Loucy (cell line): Measurements from ENCODE around the gene DDX10.

Source experiments
- H2AFZ ChIP-seq: fragments of 200-600 bp; sonication (generic); 2 replicates; pipeline ENCODE4 v1.6.0; 2016; ENCODE audit warnings: antibody characterized with exemption, mild to moderate bottlenecking, low read length, moderate library complexity
- H3F3A ChIP-seq: fragments of 200-600 bp; 2 replicates; pipeline ENCODE4 v1.6.0; 2016; ENCODE audit warnings: antibody characterized with exemption, low read depth, mild to moderate bottlenecking
- H3K27me3 ChIP-seq: fragments of 200-600 bp; sonication (generic); 2 replicates; pipeline ENCODE4 v1.6.1; 2014; ENCODE audit warnings: low read length, mild to moderate bottlenecking; ENCODE audit not compliant: insufficient read depth, poor library complexity, severe bottlenecking
- H3K36me3 ChIP-seq: fragments of 200-600 bp; sonication (generic); 2 replicates; pipeline ENCODE4 v1.6.1; 2016; ENCODE audit warnings: low read length; ENCODE audit not compliant: insufficient read depth
- H3K4me1 ChIP-seq: fragments of 200-600 bp; sonication (generic); 2 replicates; pipeline ENCODE4 v1.5.1; 2014; ENCODE audit warnings: low read length, mild to moderate bottlenecking; ENCODE audit not compliant: insufficient read depth, poor library complexity, severe bottlenecking
- H3K4me2 ChIP-seq: fragments of 200-600 bp; sonication (generic); 2 replicates; pipeline ENCODE4 v1.6.0; 2014; ENCODE audit warnings: antibody characterized with exemption, low read length, low read depth, mild to moderate bottlenecking; ENCODE audit not compliant: poor library complexity, severe bottlenecking
- H3K4me3 ChIP-seq: fragments of 200-600 bp; sonication (generic); 2 replicates; pipeline ENCODE4 v1.5.1; 2014; ENCODE audit warnings: low read length, mild to moderate bottlenecking, mixed read lengths; ENCODE audit not compliant: poor library complexity, severe bottlenecking
- H3K79me2 ChIP-seq: fragments of 200-600 bp; sonication (generic); 2 replicates; pipeline ENCODE4 v1.6.1; 2014; ENCODE audit warnings: low read length; ENCODE audit not compliant: insufficient read depth
- H3K9ac ChIP-seq: fragments of 200-600 bp; sonication (generic); 2 replicates; pipeline ENCODE4 v1.6.0; 2014; ENCODE audit warnings: mild to moderate bottlenecking, low read depth, low read length, moderate library complexity; ENCODE audit not compliant: poor library complexity, severe bottlenecking
- H3K9me2 ChIP-seq: fragments of 200-600 bp; sonication (generic); replicated peaks from 2 replicates; pipeline ENCODE4 v1.6.1; 2016; ENCODE audit warnings: low read depth, low read length, mixed read lengths
- H3K9me3 ChIP-seq: fragments of 200-600 bp; sonication (generic); 2 replicates; pipeline ENCODE4 v1.6.1; 2014; ENCODE audit warnings: mild to moderate bottlenecking, antibody characterized with exemption, low read length, low read depth; ENCODE audit not compliant: insufficient read depth
- H4K20me1 ChIP-seq: fragments of 200-600 bp; sonication (generic); 2 replicates; pipeline ENCODE4 v1.6.0; 2014; ENCODE audit warnings: antibody characterized with exemption, low read length, mild to moderate bottlenecking; ENCODE audit not compliant: insufficient read depth, poor library complexity, severe bottlenecking
- CTCF ChIP-seq: fragments of 200-600 bp; sonication (generic); conservative IDR thresholded peaks from 2 replicates; pipeline ENCODE4 v1.5.1; 2014; ENCODE audit warnings: mild to moderate bottlenecking, antibody characterized with exemption, low read length
- EZH2phosphoT487 ChIP-seq: fragments of 200-600 bp; IDR thresholded peaks from 2 replicates; pipeline ENCODE4 v1.6.1; 2018; ENCODE audit warnings: antibody characterized with exemption, mild to moderate bottlenecking, moderate library complexity, borderline replicate concordance

Gene DDX10

GRCh38 chr11:108664730-108665525, at the start of gene DDX10:
Gene DDX10, plus strand, starts transcription at chr11:108665069. Its CDS starts 85 bp downstream, at chr11:108665154.
- Histone ChIP-seq H3K9ac (peak within 1 kb of the TSS; percentile 77), H4K20me1 (peaks cover 13% of the 10 kb centered on the region), H3K9me3 (no peaks in the 10 kb centered on the region), H3K4me2 (peak within 1 kb of the TSS; percentile 92), H3K9me2 (no peaks in the 10 kb centered on the region), H3F3A (no peaks in the 10 kb centered on the region), H3K36me3 (no peaks in the 10 kb centered on the region), H3K27me3 (no peaks in the 10 kb centered on the region), H3K79me2 (peaks cover 50% of the 10 kb centered on the region), H3K4me1 (peaks cover 26% of the 10 kb centered on the region), H2AFZ (peak within 1 kb of the TSS; percentile 92), H3K4me3 (peak within 1 kb of the TSS; percentile 79)
- TF ChIP-seq EZH2phosphoT487 (no peak), CTCF (no peak)

GRCh38 chr11:108616549-108616948, 48.3 kb upstream of the DDX10 start:
- no peak overlapping the region for H2AFZ ChIP-seq
- H3K4me1 ChIP-seq = peaks cover 5% of the 10 kb centered on the region
- H4K20me1 ChIP-seq = no peaks in the 10 kb centered on the region
- no peak overlapping the region for H3K4me2 ChIP-seq
- H3K79me2 ChIP-seq = no peaks in the 10 kb centered on the region
- no peak for TF ChIP-seq CTCF
- no peak for TF ChIP-seq EZH2phosphoT487
- no peak overlapping the region for H3K4me3 ChIP-seq
- H3K9ac ChIP-seq = no peak overlapping the region
- H3K9me2 ChIP-seq = no peaks in the 10 kb centered on the region
- no peaks in the 10 kb centered on the region for H3K9me3 ChIP-seq
- H3K36me3 ChIP-seq = no peaks in the 10 kb centered on the region
- no peaks in the 10 kb centered on the region for H3F3A ChIP-seq
- no peaks in the 10 kb centered on the region for H3K27me3 ChIP-seq

- H3K4me2 ChIP-seq = no peak overlapping the region
- H4K20me1 ChIP-seq = no peaks in the 10 kb centered on the region
- H2AFZ ChIP-seq = no peak overlapping the region
Observed at GRCh38 chr11:108617055-108617454, 47.8 kb upstream of the DDX10 start.

More at GRCh38 chr11:108617055-108617454, 47.8 kb upstream of the DDX10 start:
- no peaks in the 10 kb centered on the region for H3K36me3 ChIP-seq
- H3K4me3 ChIP-seq = no peak overlapping the region
- no peaks in the 10 kb centered on the region for H3F3A ChIP-seq
- H3K9ac ChIP-seq = no peak overlapping the region
- TF ChIP-seq CTCF (no peak), EZH2phosphoT487 (no peak)
- H3K79me2 ChIP-seq = no peaks in the 10 kb centered on the region
- H3K27me3 ChIP-seq = no peaks in the 10 kb centered on the region
- H3K4me1 ChIP-seq = peaks cover 8% of the 10 kb centered on the region
- no peaks in the 10 kb centered on the region for H3K9me2 ChIP-seq
- H3K9me3 ChIP-seq = no peaks in the 10 kb centered on the region
